ENCODE results near the gene ADRA1B.
"Not testable (repeated sequence)": the region's sequence is repeated elsewhere in the genome, so short reads cannot be mapped to it uniquely, and the experiment has no call there.

ADRA1B gene

GRCh38 chr5:159933531-159934485 lies 17.5 kb downstream of the ADRA1B start:
- DNase-seq = no peak

GRCh38 chr5:159935946-159936345 lies 19.7 kb downstream of the ADRA1B start:
- DNase-seq = no peak

- no peak for DNase-seq
Observed at GRCh38 chr5:159936686-159937329, 20.5 kb downstream of the ADRA1B start.

- no peak for DNase-seq
Observed at GRCh38 chr5:159937580-159937979, 21.3 kb downstream of the ADRA1B start.

GRCh38 chr5:159943326-159943725 lies 27.0 kb downstream of the ADRA1B start:
- DNase-seq = no peak

- no peak for DNase-seq
Observed at GRCh38 chr5:159944056-159944600, 27.8 kb downstream of the ADRA1B start.

GRCh38 chr5:159945359-159945758 lies 29.1 kb downstream of the ADRA1B start:
- no peak for DNase-seq

GRCh38 chr5:159947708-159948358 lies 31.6 kb downstream of the ADRA1B start:
- no peak for DNase-seq

GRCh38 chr5:159951387-159951786 lies 35.1 kb downstream of the ADRA1B start:
- no peak for DNase-seq

- DNase-seq = no peak
Observed at GRCh38 chr5:159951834-159952233, 35.6 kb downstream of the ADRA1B start.

- DNase-seq = no peak
Observed at GRCh38 chr5:159953609-159954008, 37.3 kb downstream of the ADRA1B start.

GRCh38 chr5:159955056-159955624 lies 38.9 kb downstream of the ADRA1B start:
- no peak for DNase-seq

- DNase-seq = no peak
Observed at GRCh38 chr5:159956074-159956473, 39.8 kb downstream of the ADRA1B start.

- DNase-seq = no peak
Observed at GRCh38 chr5:159961176-159962160, 45.2 kb downstream of the ADRA1B start.

GRCh38 chr5:159962214-159962613 lies 45.9 kb downstream of the ADRA1B start:
- no peak for DNase-seq

- DNase-seq = no peak
Observed at GRCh38 chr5:159963935-159964334, 47.7 kb downstream of the ADRA1B start.

GRCh38 chr5:159965031-159965837 lies 49.0 kb downstream of the ADRA1B start:
- no peak for DNase-seq

- not testable (repeated sequence) for DNase-seq
Observed at GRCh38 chr5:159965838-159966128, 49.5 kb downstream of the ADRA1B start.

- no peak for DNase-seq
Observed at GRCh38 chr5:159969966-159970365, 53.7 kb downstream of the ADRA1B start.

GRCh38 chr5:159971038-159971437 lies 54.8 kb downstream of the ADRA1B start:
- no peak for DNase-seq

- DNase-seq = no peak
Observed at GRCh38 chr5:159971514-159971913, 55.2 kb downstream of the ADRA1B start.

Data from KG1 (cell line).